Gastrocnemius medialis (tissue), 4 donors: ENCODE measurements around the gene GAS2L1.

Experiments
- POLR2A ChIP-seq, 2 donors: fragments of 450-650 bp; IDR thresholded peaks; one replicate each; pipeline ENCODE4 v1.6.1; 2017; ENCODE audit warnings: antibody characterized with exemption in 2 of 2, mild to moderate bottlenecking in 2 of 2, moderate library complexity in 2 of 2
- TF ChIP-seq, protein P1 (sequence below), 5 experiments: fragments of 450-650 bp in 3 of 5; fragments of 200-600 bp in 2 of 5; sonication (generic) in 2 of 5; IDR thresholded peaks in 4 of 5; conservative IDR thresholded peaks in 1 of 5; 1 replicate in 4 of 5; 2 replicates in 1 of 5; pipeline ENCODE4 v1.5.1; 2016 to 2019; ENCODE audit warnings: antibody characterized with exemption in 5 of 5, mild to moderate bottlenecking in 3 of 5, moderate library complexity in 3 of 5

DNA sequence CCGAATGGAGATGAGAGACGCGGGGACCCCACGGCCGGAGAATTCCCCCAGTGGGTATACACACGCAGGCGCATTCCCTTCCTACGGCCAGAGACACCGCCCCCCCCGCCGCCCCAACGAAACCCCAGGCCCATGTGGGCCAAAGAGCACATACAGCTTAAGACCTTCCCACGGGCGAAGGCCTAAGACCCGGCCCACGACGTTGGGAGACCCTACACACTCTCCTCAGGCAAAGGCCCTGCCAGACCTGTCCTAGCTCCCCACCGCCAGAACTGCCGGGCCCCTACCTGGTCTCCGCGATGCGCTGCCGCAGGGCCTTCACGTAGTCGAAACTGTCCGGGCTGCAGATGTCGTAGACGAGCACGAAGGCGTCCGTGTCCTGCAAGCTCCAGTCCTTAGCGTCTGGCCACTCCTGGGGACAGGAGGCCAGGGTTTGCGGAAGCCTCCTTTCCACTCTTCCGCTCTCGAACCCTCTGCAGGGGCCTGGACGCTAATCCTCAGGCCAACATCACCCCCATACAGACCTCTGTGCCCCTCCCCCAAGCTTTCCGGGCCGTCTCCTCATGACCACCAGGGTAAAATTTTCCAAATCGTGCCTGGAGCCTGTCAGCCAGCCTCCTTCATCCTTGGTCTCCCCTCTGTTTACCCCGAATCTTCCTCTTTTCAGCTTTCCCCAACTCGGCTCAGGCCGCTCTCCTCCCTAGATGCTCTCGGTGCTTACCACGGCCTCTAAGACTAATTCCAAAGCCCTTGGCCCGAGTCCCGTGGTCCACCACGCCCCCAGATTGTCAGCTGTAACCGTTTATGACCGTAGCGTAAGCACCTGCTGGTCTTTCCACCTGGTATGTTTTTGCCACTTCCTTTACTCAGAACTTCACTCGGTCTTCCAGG, 7.4 kb downstream of the GAS2L1 start:
- TF ChIP-seq, protein P1, sequence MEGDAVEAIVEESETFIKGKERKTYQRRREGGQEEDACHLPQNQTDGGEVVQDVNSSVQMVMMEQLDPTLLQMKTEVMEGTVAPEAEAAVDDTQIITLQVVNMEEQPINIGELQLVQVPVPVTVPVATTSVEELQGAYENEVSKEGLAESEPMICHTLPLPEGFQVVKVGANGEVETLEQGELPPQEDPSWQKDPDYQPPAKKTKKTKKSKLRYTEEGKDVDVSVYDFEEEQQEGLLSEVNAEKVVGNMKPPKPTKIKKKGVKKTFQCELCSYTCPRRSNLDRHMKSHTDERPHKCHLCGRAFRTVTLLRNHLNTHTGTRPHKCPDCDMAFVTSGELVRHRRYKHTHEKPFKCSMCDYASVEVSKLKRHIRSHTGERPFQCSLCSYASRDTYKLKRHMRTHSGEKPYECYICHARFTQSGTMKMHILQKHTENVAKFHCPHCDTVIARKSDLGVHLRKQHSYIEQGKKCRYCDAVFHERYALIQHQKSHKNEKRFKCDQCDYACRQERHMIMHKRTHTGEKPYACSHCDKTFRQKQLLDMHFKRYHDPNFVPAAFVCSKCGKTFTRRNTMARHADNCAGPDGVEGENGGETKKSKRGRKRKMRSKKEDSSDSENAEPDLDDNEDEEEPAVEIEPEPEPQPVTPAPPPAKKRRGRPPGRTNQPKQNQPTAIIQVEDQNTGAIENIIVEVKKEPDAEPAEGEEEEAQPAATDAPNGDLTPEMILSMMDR (IDR thresholded peaks at IDR 0.05 in 4 of 5, conservative IDR thresholded peaks at IDR 0.05 in 1 of 5): no peak
- TF ChIP-seq POLR2A (IDR thresholded peaks at IDR 0.05): no peak
